Keratinocyte (primary cell): ENCODE results near the gene DAB1. TPM values are rescaled to one million over a fixed set of nuclear protein-coding genes. Genes with fewer than 3 reads are reported as not detected.

Experiments
- DNase-seq: peaks from one replicate; pipeline ENCODE4 v3.0.0-alpha.2; 2011; ENCODE audit warnings: low read depth, missing footprints, low spot score
- FAIRE-seq: peaks from 2 replicates; lab custom pipeline; 2011; peaks lifted over from hg19 to GRCh38; lab: Jason Lieb, UNC
- H2AFZ ChIP-seq: 2 replicates; pipeline ENCODE4 v1.6.0; 2012; ENCODE audit warnings: low read length, control low read depth, inconsistent platforms; ENCODE audit not compliant: control insufficient read depth
- H3K27ac ChIP-seq: 2 replicates; pipeline ENCODE4 v1.5.1; 2011; ENCODE audit warnings: low read length; ENCODE audit not compliant: control insufficient read depth, insufficient read depth
- H3K27me3 ChIP-seq: 3 replicates; pipeline ENCODE4 v1.6.0; 2011; ENCODE audit warnings: low read length; ENCODE audit not compliant: control insufficient read depth, insufficient read depth; ENCODE audit errors: extremely low read depth
- H3K36me3 ChIP-seq, 2 experiments: 2 replicates in 1 of 2; 3 replicates in 1 of 2; pipeline ENCODE4 v1.5.1; 2011; ENCODE audit warnings: low read length in 2 of 2, mild to moderate bottlenecking in 1 of 2; ENCODE audit not compliant: control insufficient read depth in 2 of 2, insufficient read depth in 2 of 2; ENCODE audit errors: extremely low read depth in 1 of 2
- H3K4me1 ChIP-seq: 3 replicates; pipeline ENCODE4 v1.5.1; 2011; ENCODE audit warnings: low read length; ENCODE audit not compliant: control insufficient read depth, insufficient read depth; ENCODE audit errors: extremely low read depth
- H3K4me2 ChIP-seq: 3 replicates; pipeline ENCODE4 v1.6.0; 2011; ENCODE audit warnings: low read depth, low read length; ENCODE audit not compliant: control insufficient read depth, insufficient read depth; ENCODE audit errors: extremely low read depth
- H3K4me3 ChIP-seq, 3 experiments: fragments of 200-600 bp in 1 of 3; sonication (generic) in 1 of 3; 2 replicates in 2 of 3; 3 replicates in 1 of 3; pipeline ENCODE4 v1.5.1; 2011 to 2016; ENCODE audit warnings: low read length in 3 of 3, mild to moderate bottlenecking in 3 of 3, control low read depth in 2 of 3, inconsistent platforms in 1 of 3, low read depth in 1 of 3, mixed read lengths in 1 of 3, mixed run types in 1 of 3, moderate library complexity in 1 of 3; ENCODE audit not compliant: control insufficient read depth in 2 of 3, insufficient read depth in 2 of 3; ENCODE audit errors: extremely low read depth in 1 of 3
- H3K79me2 ChIP-seq: 2 replicates; pipeline ENCODE4 v1.6.0; 2012; ENCODE audit warnings: low read length; ENCODE audit not compliant: control insufficient read depth, insufficient read depth
- H3K9ac ChIP-seq: 3 replicates; pipeline ENCODE4 v1.6.0; 2011; ENCODE audit warnings: low read length; ENCODE audit not compliant: control insufficient read depth, insufficient read depth; ENCODE audit errors: extremely low read depth
- H3K9me1 ChIP-seq: 3 replicates; pipeline ENCODE4 v1.6.0; 2011; ENCODE audit warnings: low read length; ENCODE audit not compliant: control insufficient read depth, insufficient read depth; ENCODE audit errors: extremely low read depth
- H3K9me3 ChIP-seq: 2 replicates; pipeline ENCODE4 v1.5.1; 2012; ENCODE audit warnings: low read depth, low read length; ENCODE audit not compliant: control insufficient read depth
- H4K20me1 ChIP-seq: 3 replicates; pipeline ENCODE4 v1.6.0; 2011; ENCODE audit warnings: low read length; ENCODE audit not compliant: control insufficient read depth, insufficient read depth; ENCODE audit errors: extremely low read depth
- CTCF ChIP-seq, 3 experiments: IDR thresholded peaks in 1 of 3; conservative IDR thresholded peaks in 1 of 3; optimal IDR thresholded peaks in 1 of 3; 2 replicates in 2 of 3; 3 replicates in 1 of 3; pipeline versions ENCODE3 to v1.5.1; 2011; ENCODE audit warnings: low read length in 3 of 3, mild to moderate bottlenecking in 3 of 3, moderate library complexity in 2 of 3, control low read depth in 1 of 3, inconsistent platforms in 1 of 3; ENCODE audit not compliant: insufficient read depth in 2 of 3; ENCODE audit errors: extremely low read depth in 1 of 3
- EZH2 ChIP-seq: IDR thresholded peaks from one replicate; pipeline ENCODE4 v1.6.1; 2012; ENCODE audit warnings: inconsistent platforms, mild to moderate bottlenecking, low read length, moderate library complexity
- dilution Hi-C: fragments of 300-500 bp; cut with MboI; formaldehyde crosslinking; loops from one replicate; pipeline ENCODE4 v1.7.0; 2020; ENCODE audit warnings: low sequenced_read_pairs; ENCODE audit not compliant: extremely low pct_ligation_motif_present
- polyA plus RNA-seq, 5 experiments: library from polyadenylated mRNA; depleted of rRNA in 3 of 5; stranded (reverse) in 3 of 5; stranded (forward) in 1 of 5; unstranded in 1 of 5; fragments of >200 nt; gene quantifications; 1 replicate in 1 of 5; 2 replicates in 3 of 5; 3 replicates in 1 of 5; pipeline versions ENCODE4 v1.2.1 to v1.2.3, GENCODE V29; 2011 to 2012; ENCODE audit warnings: missing spikeins in 2 of 5, low read depth in 1 of 5, low replicate concordance in 1 of 5

DAB1 gene
- polyA plus RNA-seq, 1 donor (not counting 4 experiments of a cell fraction or from before 2014, with no cell fraction given): 0.01 TPM

GRCh38 chr1:56957931-56958330, 465.9 kb downstream of the DAB1 start:
- dilution Hi-C loops: no loop called here
- H3K27ac ChIP-seq: no peak overlapping the region

GRCh38 chr1:56954664-56955063, 469.2 kb downstream of the DAB1 start:
- Histone ChIP-seq H3K4me3 (no peak overlapping the region), H3K36me3 (no peaks in the 10 kb centered on the region), H4K20me1 (no peaks in the 10 kb centered on the region), H2AFZ (no peak overlapping the region), H3K4me1 (no peaks in the 10 kb centered on the region), H3K9me1 (no peaks in the 10 kb centered on the region), H3K27ac (no peak overlapping the region), H3K79me2 (no peaks in the 10 kb centered on the region), H3K9me3 (no peaks in the 10 kb centered on the region), H3K9ac (no peak overlapping the region), H3K4me2 (no peak overlapping the region), H3K27me3 (no peaks in the 10 kb centered on the region)
- dilution Hi-C loops: no loop called here
- TF ChIP-seq EZH2 (no peak), CTCF (optimal IDR thresholded peaks at IDR 0.05 in 1 of 3, IDR thresholded peaks at IDR 0.05 in 1 of 3, conservative IDR thresholded peaks at IDR 0.05 in 1 of 3; ENCODE audit: extremely low read depth in 1 of 3, insufficient read depth in 2 of 3, low read length in 3 of 3) (no peak)
- no peak for FAIRE-seq
- DNase-seq: no peak

More at GRCh38 chr1:56957931-56958330, 465.9 kb downstream of the DAB1 start:
- no peaks in the 10 kb centered on the region for H4K20me1 ChIP-seq
- DNase-seq (no peak), FAIRE-seq (no peak)
- no peak overlapping the region for H2AFZ ChIP-seq
- H3K9ac ChIP-seq: no peak overlapping the region
- no peaks in the 10 kb centered on the region for H3K9me3 ChIP-seq
- H3K9me1 ChIP-seq: no peaks in the 10 kb centered on the region
- no peaks in the 10 kb centered on the region for H3K79me2 ChIP-seq
- no peaks in the 10 kb centered on the region for H3K4me1 ChIP-seq
- TF ChIP-seq CTCF (optimal IDR thresholded peaks at IDR 0.05 in 1 of 3, IDR thresholded peaks at IDR 0.05 in 1 of 3, conservative IDR thresholded peaks at IDR 0.05 in 1 of 3; ENCODE audit: extremely low read depth in 1 of 3, insufficient read depth in 2 of 3, low read length in 3 of 3): no peak
- no peak for TF ChIP-seq EZH2
- H3K4me2 ChIP-seq: no peak overlapping the region
- no peak overlapping the region for H3K4me3 ChIP-seq
- H3K36me3 ChIP-seq: no peaks in the 10 kb centered on the region
- no peaks in the 10 kb centered on the region for H3K27me3 ChIP-seq
